ENCODE data around the gene ACAP1.
"Not testable (repeated sequence)": the region's sequence is repeated elsewhere in the genome, so short reads cannot be mapped to it uniquely, and the experiment has no call there.

The ACAP1 gene

DNA sequence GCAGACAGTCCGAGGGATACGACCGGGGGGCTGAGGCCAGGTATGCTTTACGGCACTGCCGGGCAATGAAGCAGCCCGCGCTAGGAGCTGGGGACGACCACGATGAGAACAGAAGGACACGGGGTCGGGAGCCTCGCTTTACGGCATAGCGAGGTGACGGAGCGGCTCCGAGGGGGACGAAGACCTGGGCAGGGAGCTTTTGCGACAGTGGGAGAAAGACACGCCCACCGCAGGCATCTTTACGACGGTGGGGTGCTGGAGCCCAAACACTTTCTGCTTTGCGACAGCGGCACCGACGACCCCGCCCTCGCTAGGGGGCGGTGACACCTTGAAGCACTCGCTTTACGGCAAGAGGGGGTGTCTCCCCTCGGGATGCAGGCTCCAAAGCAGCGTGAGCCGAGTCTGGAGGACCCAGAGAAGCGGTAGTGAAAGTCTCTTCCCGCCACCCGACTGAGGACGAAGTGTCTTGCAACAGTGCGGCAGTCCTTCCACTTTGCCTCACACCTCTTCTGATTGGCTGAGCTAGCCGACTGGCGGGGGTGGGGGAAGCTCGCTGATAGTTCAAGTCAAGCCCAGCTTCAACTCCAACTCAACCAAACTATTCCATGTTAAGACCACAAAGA lies 6.8 kb upstream of the ACAP1 start:
- DNase-seq (ENCODE audit: low read depth in 2 of 2): peak; percentile 96

GRCh38 chr17:7329997-7330637 lies 6.2 kb upstream of the ACAP1 start:
- peak; percentile 68 to 74 for DNase-seq (ENCODE audit: low read depth in 2 of 2)

DNA sequence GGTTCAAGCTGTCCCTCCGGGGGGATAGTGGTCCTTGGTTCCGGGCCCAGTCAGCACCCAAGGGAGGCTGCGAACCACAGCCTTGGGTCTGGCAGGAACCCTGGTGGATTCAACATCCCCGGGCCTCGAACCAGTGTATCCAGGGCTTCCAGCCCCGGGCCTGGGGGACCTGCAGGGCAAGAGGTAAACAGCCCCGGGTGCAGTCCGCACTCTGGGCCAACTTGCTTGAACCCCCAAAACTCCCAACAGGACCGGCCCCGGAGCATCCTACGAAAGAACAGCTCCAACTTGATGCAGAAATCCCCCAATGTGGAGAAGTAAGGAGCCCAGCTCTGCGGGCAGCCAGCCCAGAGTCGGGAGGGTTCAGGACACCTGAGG lies 5.7 kb upstream of the ACAP1 start:
- no peak for DNase-seq (ENCODE audit: low read depth in 2 of 2)

GRCh38 chr17:7332111-7332510 lies 4.2 kb upstream of the ACAP1 start:
- DNase-seq (ENCODE audit: low read depth in 2 of 2): no peak

GRCh38 chr17:7332600-7333069 lies 3.7 kb upstream of the ACAP1 start:
- DNase-seq (ENCODE audit: low read depth in 2 of 2): not testable (repeated sequence)

DNA sequence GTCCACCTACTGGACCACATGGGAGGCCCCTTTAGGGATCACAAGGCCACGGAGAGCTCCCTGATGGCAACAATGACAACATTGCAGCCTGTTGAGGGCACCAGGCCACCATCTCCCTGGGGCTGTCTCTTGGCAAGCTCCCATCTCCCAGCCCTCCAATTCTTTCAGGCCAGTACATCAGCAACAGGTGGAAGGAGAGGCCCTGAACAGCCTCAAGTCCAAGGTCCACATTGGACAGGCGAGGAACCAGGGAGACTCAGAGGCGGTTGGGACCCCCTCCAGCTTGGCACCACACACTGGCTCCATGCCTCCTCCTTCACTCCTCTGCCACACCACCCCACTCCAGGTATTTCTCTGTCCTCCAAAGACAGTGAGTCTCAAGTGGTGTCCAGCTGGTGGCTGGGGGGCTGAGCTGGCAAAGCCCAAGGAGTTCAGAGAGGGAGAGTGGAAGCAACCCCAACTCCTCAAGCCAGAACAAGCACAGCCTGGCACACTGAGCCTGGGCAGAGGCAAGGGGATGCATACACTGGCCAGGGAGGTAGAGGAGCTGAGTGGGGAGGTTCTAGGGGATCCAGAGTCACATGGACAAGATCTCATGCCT lies 1.3 kb upstream of the ACAP1 start:
- DNase-seq (ENCODE audit: low read depth in 2 of 2): no peak

- DNase-seq (ENCODE audit: low read depth in 2 of 2): not testable (repeated sequence)
These were observed 564 bp upstream of the ACAP1 start for GRCh38 chr17:7335765-7336164.

- DNase-seq (ENCODE audit: low read depth in 2 of 2): not testable (repeated sequence)
These were observed 1.3 kb downstream of the ACAP1 start for GRCh38 chr17:7337600-7337999.

GRCh38 chr17:7340179-7340578 lies 3.9 kb downstream of the ACAP1 start:
- no peak for DNase-seq (ENCODE audit: low read depth in 2 of 2)

GRCh38 chr17:7341842-7342241 lies 5.5 kb downstream of the ACAP1 start:
- no peak for DNase-seq (ENCODE audit: low read depth in 2 of 2)

DNA sequence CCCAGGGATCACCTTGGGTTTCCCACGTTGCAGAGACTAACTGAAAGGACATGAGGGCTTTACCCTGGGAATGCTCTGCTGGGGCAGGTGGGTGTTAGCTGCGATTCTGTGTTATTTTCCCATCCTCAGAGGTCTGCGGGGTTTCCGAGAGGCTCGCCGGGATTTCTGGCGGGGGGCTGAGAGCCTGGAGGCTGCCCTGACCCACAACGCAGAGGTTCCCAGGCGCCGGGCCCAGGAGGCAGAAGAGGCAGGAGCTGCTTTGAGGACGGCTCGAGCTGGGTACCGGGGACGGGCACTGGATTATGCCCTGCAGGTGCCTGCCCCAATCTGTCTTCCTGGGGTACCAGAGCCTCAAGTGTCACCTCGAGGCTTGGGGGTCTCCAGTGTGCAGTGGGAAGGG lies 6.9 kb downstream of the ACAP1 start:
- no peak for DNase-seq (ENCODE audit: low read depth in 2 of 2)

GRCh38 chr17:7346761-7347614 lies 10.7 kb downstream of the ACAP1 start:
- no peak for DNase-seq (ENCODE audit: low read depth in 2 of 2)

DNA sequence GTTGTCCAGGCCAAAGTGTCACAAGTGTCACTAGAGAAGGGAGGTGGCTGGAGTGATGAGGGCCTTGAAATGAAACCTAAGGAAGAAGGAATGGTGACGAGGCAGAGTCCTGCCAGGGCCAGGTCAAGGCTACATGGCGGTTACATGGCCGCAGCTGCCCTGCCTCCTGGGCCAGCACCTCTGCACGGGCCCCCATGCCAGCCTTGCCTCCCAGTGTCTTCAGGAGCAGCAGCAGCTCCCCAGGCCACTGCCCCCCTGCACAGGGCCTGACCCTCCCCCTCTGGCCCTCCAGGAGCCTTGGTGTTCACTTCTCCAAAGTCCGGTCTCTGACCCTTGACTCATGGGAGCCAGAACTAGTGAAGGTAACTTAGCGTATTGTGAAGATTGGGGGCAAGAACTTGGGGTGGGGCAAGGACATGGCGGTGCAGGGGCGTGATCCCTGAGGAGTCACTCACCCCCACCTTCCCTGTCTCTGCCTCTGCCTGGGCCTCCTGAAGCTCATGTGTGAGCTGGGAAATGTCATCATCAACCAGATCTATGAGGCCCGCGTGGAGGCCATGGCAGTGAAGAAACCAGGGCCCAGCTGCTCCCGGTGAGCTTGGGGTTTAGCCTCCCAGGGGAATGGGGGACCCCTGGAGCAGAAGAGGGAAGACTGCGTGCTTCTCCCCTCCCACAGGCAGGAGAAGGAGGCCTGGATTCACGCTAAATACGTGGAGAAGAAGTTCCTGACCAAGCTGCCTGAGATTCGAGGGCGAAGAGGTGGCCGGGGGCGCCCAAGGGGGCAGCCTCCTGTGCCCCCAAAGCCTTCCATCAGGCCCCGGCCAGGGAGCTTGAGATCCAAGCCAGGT lies 11.5 kb downstream of the ACAP1 start:
- no peak for DNase-seq (ENCODE audit: low read depth in 2 of 2)

- no peak for DNase-seq (ENCODE audit: low read depth in 2 of 2)
These were observed 12.3 kb downstream of the ACAP1 start for GRCh38 chr17:7348478-7349242.

DNA sequence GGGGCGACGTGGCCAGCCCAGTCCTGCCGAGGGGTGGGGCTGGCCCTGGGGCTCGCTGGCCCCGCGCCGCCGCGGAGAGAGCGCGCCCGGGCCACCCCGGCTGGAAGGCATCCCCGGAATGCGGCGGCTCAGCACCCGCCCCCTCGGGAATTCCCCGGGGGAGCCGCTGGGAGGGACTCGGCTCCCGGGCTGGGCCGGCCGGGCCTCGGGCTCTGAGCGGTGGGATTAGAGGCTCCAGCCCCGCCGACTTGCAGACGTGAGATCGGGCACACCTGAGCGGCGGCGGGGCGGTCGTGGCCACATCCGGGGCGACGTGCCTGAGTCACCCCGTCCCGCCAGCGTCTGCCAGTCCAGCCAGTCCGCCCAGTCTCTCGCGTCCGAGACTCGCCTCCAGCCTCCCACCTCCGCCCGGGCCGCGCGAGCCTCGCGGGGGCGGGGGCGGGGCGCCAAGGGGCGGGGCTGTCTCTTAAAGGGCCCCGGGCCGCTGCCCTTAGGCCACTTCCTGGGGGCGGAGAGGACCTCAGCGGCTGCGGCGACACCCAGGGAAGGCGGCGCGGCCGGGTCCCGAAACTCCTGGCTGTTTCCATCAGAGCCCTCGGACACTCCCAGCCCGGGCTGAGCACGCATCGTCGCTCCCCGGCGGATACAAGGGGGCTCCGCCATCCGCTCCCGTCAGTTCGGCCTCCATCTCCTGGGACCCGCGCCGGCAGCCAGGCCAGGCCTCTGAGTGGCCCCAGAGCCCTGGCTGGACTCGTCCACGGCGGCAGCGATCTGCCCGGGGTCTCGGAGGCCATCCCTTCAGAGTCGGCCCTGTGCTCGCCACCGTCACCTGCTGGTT lies 15.6 kb downstream of the ACAP1 start, which contains the start of gene KCTD11:
Gene KCTD11 (plus strand): TSS at position 498 of the 838 bp plus-strand sequence.
- DNase-seq (ENCODE audit: low read depth in 2 of 2): peak; percentile 55 to 78

GRCh38 chr17:7352503-7352889 lies 16.2 kb downstream of the ACAP1 start:
- DNase-seq (ENCODE audit: low read depth in 2 of 2): no peak

GRCh38 chr17:7352910-7353635 lies 16.7 kb downstream of the ACAP1 start:
- DNase-seq (ENCODE audit: low read depth in 2 of 2): no peak

- DNase-seq (ENCODE audit: low read depth in 2 of 2): peak; percentile 17 to 50
These were observed 18.0 kb downstream of the ACAP1 start for GRCh38 chr17:7354262-7354843.

DNA sequence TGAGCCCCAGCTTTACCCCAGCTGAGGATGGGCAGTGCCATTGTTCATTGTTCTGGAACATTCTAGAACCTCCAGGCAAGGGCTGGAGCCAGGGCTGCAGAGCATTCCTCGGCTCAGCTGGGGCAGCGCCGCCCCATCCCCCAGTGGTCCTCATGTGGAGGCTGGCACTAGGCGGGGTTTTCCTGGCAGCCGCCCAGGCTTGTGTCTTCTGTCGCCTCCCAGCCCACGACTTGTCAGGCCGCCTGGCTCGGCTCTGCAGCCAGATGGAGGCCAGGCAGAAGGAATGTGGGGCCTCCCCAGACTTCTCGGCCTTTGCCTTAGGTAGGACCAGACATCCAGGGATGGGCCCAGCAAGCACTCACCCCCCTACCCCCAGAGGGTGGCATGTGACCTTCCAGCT lies 18.7 kb downstream of the ACAP1 start, which contains the start of gene TMEM95:
Gene TMEM95 (plus strand): TSS at position 104 of the 400 bp plus-strand sequence. CDS start 49 bp downstream, at position 153.
- DNase-seq (ENCODE audit: low read depth in 2 of 2): no peak

Measured in stimulated activated CD4-positive, alpha-beta T cell treated with anti-CD3 and anti-CD28 coated beads, Interleukin-15, amount 100 ng/mL, for 48 hours (primary cell).